ENCODE results near the gene MAP3K19.

The MAP3K19 gene

DNA sequence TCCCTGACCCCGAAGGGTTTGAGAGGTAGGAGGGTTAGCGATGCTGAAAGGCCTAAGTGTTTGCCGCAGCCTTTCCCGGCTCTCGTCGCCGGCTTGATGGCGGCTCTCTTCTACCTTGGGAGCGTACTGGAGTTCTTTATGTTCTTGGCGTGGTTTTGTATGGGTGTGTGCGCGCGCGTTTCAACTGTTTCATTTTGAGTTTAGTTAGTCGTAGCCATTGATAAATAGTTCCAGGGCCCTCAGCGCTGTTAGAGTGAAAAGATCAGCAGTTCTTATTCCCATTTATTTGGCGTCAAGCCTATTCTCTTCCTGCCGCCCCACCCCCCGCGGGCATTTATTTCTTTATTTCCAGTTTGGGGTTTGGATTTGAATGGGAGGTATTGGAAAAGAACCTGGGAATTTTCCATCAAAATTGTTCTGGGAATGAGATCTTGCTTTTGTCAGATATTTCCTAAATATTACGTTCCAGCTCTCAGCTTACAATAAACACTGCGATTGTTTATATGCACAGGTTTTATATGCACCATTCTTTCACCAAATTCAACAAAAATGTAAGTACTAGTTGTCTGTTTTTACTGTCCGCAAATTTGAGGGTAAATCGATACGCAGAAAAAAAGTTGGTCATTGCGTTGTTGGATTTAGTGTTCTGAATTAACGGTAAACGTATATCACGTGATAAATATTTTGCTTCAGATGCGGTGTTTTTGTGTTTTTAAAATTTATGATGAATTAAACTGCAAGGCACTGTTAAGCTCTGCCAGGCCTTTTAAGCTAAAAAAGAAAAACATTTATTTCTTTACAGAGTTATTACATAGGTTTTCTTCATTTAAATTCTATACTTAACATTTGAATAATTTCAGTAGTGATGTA lies 127.7 kb downstream of the MAP3K19 start:
- peak in 1 of 2 experiments; percentile 32 for DNase-seq

DNA sequence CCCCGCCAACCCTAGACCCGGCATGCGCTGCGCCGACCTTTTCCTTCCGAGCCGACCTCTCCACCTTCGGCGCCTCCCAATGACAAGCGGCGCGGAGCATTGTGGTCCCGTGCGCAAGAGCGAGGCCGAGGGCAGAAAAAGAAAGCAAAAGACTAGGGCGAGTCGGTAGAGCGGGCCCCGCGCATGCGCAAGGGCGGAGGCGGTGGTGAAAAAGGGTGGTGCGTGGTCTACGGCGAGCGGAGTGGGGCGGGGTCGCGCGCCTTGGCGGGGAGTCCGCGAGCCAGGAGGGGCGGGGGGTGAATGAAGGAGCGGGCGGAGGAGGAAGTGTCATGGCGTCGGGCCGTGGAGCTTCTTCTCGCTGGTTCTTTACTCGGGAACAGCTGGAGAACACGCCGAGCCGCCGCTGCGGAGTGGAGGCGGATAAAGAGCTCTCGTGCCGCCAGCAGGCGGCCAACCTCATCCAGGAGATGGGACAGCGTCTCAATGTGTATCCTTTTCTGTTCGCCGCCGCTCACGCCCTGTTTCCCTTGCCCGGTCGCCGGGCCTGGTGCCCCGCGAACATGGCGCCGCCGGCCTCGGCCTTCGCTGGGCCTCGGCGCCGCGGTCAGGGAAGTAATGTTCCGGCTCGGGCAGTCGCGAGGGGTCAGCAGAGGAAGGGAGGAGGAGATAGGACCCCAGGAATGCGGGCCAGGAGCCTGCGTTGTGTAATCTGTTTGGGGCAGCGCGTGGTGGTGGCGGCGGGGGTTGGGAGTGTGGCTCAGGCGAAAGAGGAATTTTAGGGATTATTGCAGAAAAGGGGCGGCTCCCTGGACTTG lies 128.5 kb downstream of the MAP3K19 start, which contains the start of gene CCNT2:
Gene CCNT2 (plus strand): TSS at position 297 of the 815 bp plus-strand sequence. CDS start 33 bp downstream, at position 330.
- DNase-seq = peak; percentile 97 to 98

DNA sequence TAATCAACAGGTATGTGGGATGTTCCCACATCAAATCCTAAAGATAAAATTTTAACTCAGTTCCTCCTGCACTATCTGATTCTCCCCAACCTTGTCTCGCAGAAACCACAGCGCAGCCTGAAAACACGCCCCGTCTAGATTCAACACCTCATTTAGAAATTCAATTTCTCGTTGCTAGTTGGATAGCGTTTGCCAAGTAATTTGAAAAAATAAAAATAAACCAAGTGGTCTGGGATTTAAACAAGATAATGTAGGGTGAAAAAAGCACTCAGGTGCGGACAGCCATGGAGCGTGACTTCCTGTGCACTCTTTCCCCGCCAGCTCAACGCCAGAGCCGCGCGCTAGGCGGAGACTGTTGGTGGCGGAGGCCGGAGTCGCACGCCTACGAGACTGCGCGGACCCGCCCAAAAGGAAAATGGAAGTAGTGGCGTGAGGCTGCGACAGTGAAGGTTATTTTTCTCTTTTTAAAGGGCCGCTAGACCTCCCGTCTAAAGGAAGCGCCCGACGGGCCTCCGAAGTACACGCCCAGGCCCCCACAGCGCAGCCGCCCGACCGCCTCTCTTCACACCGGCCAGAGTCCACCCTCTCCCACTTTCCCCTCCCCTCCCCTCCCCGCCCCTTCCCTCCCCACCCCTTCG lies 129.2 kb downstream of the MAP3K19 start:
- DNase-seq = peak in 1 of 2 experiments; percentile 94

DNA sequence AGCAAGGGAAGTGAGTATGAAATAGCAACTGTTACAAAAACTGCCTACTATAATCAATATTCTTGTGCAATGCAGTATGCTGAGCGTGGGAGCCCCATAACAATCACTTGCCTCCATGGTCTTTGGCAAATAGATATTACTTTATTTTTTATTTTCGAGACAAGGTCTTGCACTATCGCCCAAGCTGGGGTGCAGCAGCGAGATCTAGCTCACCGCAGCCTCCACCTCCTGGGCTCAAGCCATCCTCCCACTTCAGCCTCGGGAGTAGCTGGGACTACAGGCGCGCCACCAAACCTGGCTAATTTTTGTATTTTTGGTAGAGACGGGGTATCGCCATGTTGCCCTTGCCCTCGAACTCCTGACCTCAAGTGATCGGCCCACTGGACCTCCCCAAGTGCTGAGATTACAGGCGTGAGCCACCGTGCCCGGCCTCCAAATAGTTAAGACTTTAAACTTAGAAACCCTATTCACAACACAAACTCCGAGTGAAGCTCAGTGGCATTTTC lies 129.8 kb downstream of the MAP3K19 start:
- no peak for DNase-seq
